ENCODE results near the gene BDKRB2.
A peak's percentile ranks its signal among the peaks of the same experiment; 100 is the strongest.
"Not testable (repeated sequence)": the region's sequence is repeated elsewhere in the genome, so short reads cannot be mapped to it uniquely, and the experiment has no call there.

Gene BDKRB2

GRCh38 chr14:96224480-96225096 is 19.9 kb downstream of the BDKRB2 start:
- DNase-seq (ENCODE audit: low spot score): no peak

GRCh38 chr14:96225213-96225612 is 20.6 kb downstream of the BDKRB2 start:
- no peak for DNase-seq (ENCODE audit: low spot score)

- peak; percentile 13 for DNase-seq (ENCODE audit: low spot score)
These were observed 21.1 kb downstream of the BDKRB2 start for GRCh38 chr14:96225745-96226151.

- DNase-seq (ENCODE audit: low spot score): no peak
These were observed 22.8 kb downstream of the BDKRB2 start for GRCh38 chr14:96227428-96227827.

DNA sequence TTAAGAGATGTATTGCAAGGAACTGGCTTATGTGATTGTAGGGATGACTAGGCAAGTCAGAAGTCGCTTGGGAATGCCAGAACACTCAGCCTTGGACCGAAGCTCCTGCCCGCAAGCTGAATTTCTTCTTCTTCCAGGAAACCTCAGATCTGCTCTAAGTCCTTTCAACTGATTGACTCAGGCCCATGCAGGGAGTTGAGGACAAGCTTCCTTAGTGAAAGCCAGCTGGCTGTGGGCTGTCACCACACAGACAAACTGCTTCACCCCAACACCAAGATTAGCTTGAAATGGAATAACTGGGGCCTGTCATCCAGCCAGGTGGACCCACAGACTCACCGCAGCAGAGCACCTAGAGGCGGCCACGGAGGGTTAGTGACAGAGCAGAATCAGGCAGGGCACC is 24.7 kb downstream of the BDKRB2 start:
- DNase-seq (ENCODE audit: low spot score): no peak

GRCh38 chr14:96231056-96231455 is 26.4 kb downstream of the BDKRB2 start:
- no peak for DNase-seq (ENCODE audit: low spot score)

DNA sequence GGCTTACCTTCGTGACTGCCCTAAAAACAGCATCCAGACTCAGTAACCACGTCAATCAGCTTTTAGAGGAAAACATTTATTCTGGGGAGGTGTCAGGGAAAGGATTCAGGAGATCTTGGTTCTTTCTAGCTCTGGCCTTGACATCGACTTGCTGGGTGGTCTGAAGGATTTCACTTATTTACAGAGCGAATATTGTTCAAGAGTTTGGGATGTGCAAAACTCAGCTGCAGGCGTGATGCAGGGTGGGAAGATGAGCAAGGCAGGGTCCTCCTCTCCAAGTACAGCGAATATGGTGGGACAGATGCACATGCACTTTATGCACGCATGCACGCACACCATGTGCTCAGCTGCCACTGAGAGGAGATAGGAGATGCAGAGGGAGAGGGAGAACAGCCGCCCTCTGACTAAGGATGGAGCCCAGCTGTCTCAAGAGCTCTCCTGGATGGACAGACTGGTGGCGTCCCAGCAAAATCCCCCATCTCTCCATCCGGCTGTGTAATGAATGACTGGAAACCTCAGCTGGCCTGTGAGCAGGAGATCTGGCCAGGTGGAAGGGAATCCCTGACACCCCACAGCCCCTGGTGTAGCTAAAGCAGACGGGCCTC is 27.0 kb downstream of the BDKRB2 start:
- DNase-seq (ENCODE audit: low spot score): no peak

- no peak for DNase-seq (ENCODE audit: low spot score)
These were observed 27.9 kb downstream of the BDKRB2 start for GRCh38 chr14:96232506-96232905.

- DNase-seq (ENCODE audit: low spot score): no peak
These were observed 29.0 kb downstream of the BDKRB2 start for GRCh38 chr14:96233661-96234060.

DNA sequence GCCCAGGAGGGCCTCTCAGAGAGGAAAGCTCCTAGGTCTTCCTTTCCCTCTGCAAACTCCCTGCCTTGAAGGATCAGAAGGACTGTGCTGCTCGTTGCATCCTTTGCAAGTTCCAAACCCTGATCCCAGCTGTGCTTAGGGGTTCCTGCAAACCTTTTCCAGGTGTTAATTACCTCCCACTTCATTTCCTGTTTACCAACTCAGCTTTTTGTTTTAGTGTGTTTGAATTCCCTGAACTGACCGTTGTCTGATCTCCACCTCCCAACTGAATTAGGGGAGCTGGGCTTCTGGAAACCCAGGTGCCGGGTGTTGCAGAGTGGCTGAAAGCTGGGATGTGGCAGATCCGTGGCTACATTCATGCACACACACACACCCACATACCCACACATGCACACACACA is 30.8 kb downstream of the BDKRB2 start:
- DNase-seq (ENCODE audit: low spot score): no peak

DNA sequence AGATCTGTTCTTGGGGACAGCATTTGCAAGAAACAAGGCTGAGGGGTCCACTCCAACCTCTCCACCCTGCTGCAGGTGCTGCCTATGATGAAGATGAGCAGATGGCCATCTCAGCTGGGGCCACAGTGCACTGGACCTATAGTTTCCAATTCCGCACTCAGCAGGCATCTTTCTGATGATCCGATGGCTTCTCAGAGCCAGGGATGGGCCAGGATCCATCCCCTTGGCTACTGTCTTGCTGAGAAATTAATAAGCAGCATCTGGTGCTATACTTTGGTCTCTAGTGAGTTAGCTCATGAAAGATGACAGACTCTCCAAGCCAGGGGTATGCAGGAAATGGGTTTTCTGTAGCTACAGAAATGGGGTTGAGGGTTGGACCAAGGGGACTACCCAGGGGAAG is 33.0 kb downstream of the BDKRB2 start:
- DNase-seq (ENCODE audit: low spot score): no peak

GRCh38 chr14:96238676-96239265 is 34.1 kb downstream of the BDKRB2 start:
- DNase-seq (ENCODE audit: low spot score): no peak

DNA sequence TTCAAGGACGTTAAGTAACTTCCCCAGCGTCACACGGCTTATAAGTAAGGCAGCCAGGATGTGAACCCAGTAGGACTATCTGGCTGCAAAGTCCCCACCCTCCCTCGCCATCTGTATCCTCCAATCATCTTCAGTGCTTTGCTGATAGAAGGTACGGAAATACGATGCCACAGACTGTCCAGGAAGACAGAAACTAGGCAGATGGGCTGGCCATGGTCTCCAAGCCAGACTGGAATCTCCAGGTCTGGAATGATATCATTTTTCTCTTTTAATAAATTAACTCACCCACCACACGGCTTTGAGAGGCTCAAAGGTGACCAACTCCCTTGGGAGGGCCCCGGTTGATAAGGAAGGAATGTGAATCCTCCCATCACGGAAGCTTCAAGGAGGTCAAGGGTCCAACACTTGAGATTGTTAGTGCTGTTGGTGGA is 35.1 kb downstream of the BDKRB2 start:
- no peak for DNase-seq (ENCODE audit: low spot score)

DNA sequence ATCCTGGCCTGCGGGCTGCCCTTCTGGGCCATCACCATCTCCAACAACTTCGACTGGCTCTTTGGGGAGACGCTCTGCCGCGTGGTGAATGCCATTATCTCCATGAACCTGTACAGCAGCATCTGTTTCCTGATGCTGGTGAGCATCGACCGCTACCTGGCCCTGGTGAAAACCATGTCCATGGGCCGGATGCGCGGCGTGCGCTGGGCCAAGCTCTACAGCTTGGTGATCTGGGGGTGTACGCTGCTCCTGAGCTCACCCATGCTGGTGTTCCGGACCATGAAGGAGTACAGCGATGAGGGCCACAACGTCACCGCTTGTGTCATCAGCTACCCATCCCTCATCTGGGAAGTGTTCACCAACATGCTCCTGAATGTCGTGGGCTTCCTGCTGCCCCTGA is 36.0 kb downstream of the BDKRB2 start:
- no peak for DNase-seq (ENCODE audit: low spot score)

DNA sequence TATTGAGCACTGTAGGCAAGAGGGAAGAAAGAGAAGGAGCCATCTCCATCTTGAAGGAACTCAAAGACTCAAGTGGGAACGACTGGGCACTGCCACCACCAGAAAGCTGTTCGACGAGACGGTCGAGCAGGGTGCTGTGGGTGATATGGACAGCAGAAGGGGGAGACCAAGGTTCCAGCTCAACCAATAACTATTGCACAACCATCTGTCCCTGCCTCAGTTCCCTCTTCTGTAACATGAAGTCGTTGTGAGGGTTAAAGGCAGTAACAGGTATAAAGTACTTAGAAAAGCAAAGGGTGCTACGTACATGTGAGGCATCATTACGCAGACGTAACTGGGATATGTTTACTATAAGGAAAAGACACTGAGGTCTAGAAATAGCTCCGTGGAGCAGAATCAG is 37.5 kb downstream of the BDKRB2 start:
- DNase-seq (ENCODE audit: low spot score): no peak

GRCh38 chr14:96243785-96244184 is 39.1 kb downstream of the BDKRB2 start:
- DNase-seq (ENCODE audit: low spot score): peak; percentile 41

GRCh38 chr14:96245074-96245473 is 40.4 kb downstream of the BDKRB2 start:
- not testable (repeated sequence) for DNase-seq (ENCODE audit: low spot score)

- no peak for DNase-seq (ENCODE audit: low spot score)
These were observed 41.3 kb downstream of the BDKRB2 start for GRCh38 chr14:96245710-96246538.

- no peak for DNase-seq (ENCODE audit: low spot score)
These were observed 41.9 kb downstream of the BDKRB2 start for GRCh38 chr14:96246539-96246847.

DNA sequence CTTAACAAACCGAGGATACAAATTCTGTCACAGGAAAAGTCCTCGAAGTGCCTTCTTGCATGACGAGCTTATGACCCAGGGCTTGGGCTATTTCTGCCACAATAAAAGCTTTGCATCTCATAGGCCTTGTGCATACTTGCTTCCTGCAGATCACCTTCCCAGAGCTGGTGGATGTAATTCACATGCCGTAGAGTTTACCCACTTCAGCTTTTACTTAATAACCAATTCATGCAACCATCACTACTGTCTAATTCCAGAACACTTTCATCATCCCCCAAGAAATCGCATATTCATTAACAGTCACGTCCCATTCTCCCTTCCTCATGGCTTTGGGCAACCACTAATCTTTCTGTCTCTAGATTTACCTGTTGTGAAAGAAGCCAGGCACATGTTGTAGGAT is 42.4 kb downstream of the BDKRB2 start:
- DNase-seq (ENCODE audit: low spot score): no peak

GRCh38 chr14:96249029-96249428 is 44.4 kb downstream of the BDKRB2 start:
- DNase-seq (ENCODE audit: low spot score): no peak

DNA sequence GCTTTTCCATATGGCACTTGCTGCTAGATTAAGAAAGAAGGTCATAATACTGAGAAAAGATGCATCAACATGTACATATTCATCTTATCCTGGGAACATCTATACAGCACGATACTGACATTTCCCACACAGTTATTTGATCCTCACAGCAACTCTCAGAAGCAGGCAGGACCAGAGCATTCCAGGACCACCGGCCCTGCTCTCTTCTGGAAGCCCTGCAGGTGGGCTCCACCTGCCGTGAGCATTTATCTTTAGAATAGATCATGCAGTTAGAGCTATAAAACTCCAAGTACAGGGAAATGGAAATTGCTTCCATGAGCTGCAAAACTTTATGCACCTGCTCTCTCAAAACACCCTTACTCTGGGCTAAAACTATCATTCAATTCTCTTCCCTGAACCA is 45.8 kb downstream of the BDKRB2 start:
- DNase-seq (ENCODE audit: low spot score): no peak

DNA sequence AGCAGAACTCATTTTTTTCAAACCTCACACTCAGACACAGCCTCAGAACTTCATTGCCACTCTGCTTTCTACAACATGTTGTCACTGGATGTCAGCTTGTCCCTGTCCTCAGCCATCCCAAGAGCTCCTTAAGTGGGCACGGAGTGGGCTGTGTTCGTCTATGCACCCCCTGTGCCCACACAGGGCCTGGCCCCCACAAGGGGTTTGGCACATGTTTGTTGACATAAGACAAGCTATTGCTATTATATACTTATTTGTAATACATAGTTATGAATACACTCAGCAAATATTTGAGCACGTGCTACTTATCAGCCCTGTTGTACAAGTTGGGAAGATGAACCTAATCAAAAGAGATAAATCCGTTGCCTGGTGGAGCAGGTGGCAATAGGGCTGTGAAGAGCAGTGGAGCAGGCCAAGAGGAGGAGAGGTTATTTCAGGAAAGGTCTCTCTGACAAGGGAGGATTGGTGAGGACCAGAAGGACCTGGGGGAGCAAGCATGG is 47.1 kb downstream of the BDKRB2 start:
- no peak for DNase-seq (ENCODE audit: low spot score)

Data from NAMALWA (cell line).